Adrenal gland (tissue), 12 donors: ENCODE results near the gene SLC15A4. TPM values are rescaled to one million over a fixed set of nuclear protein-coding genes. Genes with fewer than 3 reads are reported as not detected.

Experiments used
- DNase-seq, 7 donors: peaks; one replicate each; pipeline ENCODE4 v3.0.0-alpha.2; 2019 to 2020
- H3K27ac ChIP-seq, 5 donors: fragments of 200-600 bp; sonication (generic) in 4 of 5; 1 replicate in 3 of 5; 2 replicates in 2 of 5; pipeline versions ENCODE4 v1.5.1 to v1.8.0; 2016 to 2020; ENCODE audit warnings: mild to moderate bottlenecking in 1 of 5
- H3K27me3 ChIP-seq: fragments of 200-600 bp; 2 replicates; pipeline ENCODE4 v1.8.0; 2021
- H3K36me3 ChIP-seq, 2 donors: fragments of 200-600 bp; replicated peaks in 1 of 2; 1 replicate in 1 of 2; 2 replicates in 1 of 2; pipeline versions ENCODE4 v1.5.1 to v1.8.0; 2018 to 2022
- H3K4me1 ChIP-seq, 2 donors: fragments of 200-600 bp; replicated peaks in 1 of 2; 1 replicate in 1 of 2; 2 replicates in 1 of 2; pipeline versions ENCODE4 v1.5.1 to v1.8.0; 2018 to 2021
- H3K4me3 ChIP-seq, 4 donors: fragments of 200-600 bp; sonication (generic) in 3 of 4; one replicate each; pipeline ENCODE4 v1.5.1; 2016 to 2018
- H3K9me3 ChIP-seq, 3 donors: fragments of 200-600 bp; sonication (generic) in 1 of 3; replicated peaks in 1 of 3; 1 replicate in 2 of 3; 2 replicates in 1 of 3; pipeline versions ENCODE4 v1.5.1 to v1.8.0; 2016 to 2021
- CTCF ChIP-seq, 6 experiments: fragments of 450-650 bp in 4 of 6; fragments of 200-600 bp in 2 of 6; sonication (generic) in 1 of 6; IDR thresholded peaks; 1 replicate in 5 of 6; 2 replicates in 1 of 6; pipeline versions ENCODE4 v1.5.1 to v1.8.0; 2016 to 2021; ENCODE audit warnings: antibody characterized with exemption in 6 of 6, mild to moderate bottlenecking in 2 of 6, moderate library complexity in 1 of 6
- POLR2A ChIP-seq, 2 donors: fragments of 450-650 bp; IDR thresholded peaks; one replicate each; pipeline ENCODE4 v1.6.1; 2017; ENCODE audit warnings: antibody characterized with exemption in 2 of 2, mild to moderate bottlenecking in 2 of 2, moderate library complexity in 1 of 2
- WGBS, 4 donors: extraction: QIAGEN DNeasy Blood & Tissue Kit in 2 of 4; methylation state at CpG; one replicate each; pipeline versions ENCODE4 v1.1.5 to v1.1.7; 2013 to 2017; 5-methylcytosine and 5-hydroxymethylcytosine counted together
- intact Hi-C, 2 donors: fragments of 100-400 bp; cut with DNase I; formaldehyde crosslinking; loops; one replicate each; pipeline versions ENCODE4 v1.14.1 to v1.15.0; 2022 to 2023
- polyA plus RNA-seq, 3 donors: library from polyadenylated mRNA; stranded (reverse); fragments of 200-250 nt in 2 of 3; fragments of 350-450 nt in 1 of 3; fragmentation: Illumina TruSeq in 1 of 3; extraction: RNeasy Lipid Tissue Mini Kit (QIAGEN cat#74804) in 1 of 3; gene quantifications; one replicate each; pipeline ENCODE4 v1.2.3, GENCODE V29; 2013 to 2014
- total RNA-seq, 9 donors: library from RNA; depleted of rRNA in 4 of 9; stranded (reverse); fragments of >200 nt in 4 of 9; fragments of 120-200 nt in 1 of 9; fragmentation: NEBNext Ultra II Directional in 1 of 9; extraction: Animal tissue kit (Norgen Biotek cat#: 25700) in 1 of 9; gene quantifications; one replicate each; pipeline versions ENCODE4 v1.1.0 to v1.2.4, GENCODE V29; 2013 to 2023
- donor health status: healthy with polysubstance abuse.
- donor health status: Bipolar disorder and iron deficiency.
- donor health status: DM: yes; HTN: yes; CAD: no.
- donor health status: DM: no; HTN: no; CAD: no.
- donor health status: DM: no; HTN: no; CAD: no.
- donor health status: DM: yes; HTN: yes; CAD: no.

Gene SLC15A4
- total and polyA plus RNA-seq, 12 donors, result 7.1 to 31.5 (median 16.5) TPM

- Histone ChIP-seq H3K4me1 (no peaks in the 10 kb centered on the region), H3K27me3 (no peaks in the 10 kb centered on the region), H3K27ac (no peak overlapping the region), H3K9me3 (no peaks in the 10 kb centered on the region), H3K4me3 (no peak overlapping the region), H3K36me3 (no peaks in the 10 kb centered on the region)
- DNase-seq, result no peak
- intact Hi-C loops, result no loop called here
- TF ChIP-seq CTCF (IDR thresholded peaks at IDR 0.05) (no peak), POLR2A (IDR thresholded peaks at IDR 0.05) (no peak)
- 67 to 79% (median 76%) methylated on average over 4 of the region's 4 CpGs for WGBS, 4 donors
Observed at GRCh38 chr12:128771681-128772080, 52.1 kb downstream of the SLC15A4 start.

- no peak for DNase-seq
- TF ChIP-seq POLR2A (IDR thresholded peaks at IDR 0.05) (no peak), CTCF (IDR thresholded peaks at IDR 0.05) (no peak)
- Histone ChIP-seq H3K27me3 (no peaks in the 10 kb centered on the region), H3K4me1 (no peaks in the 10 kb centered on the region), H3K36me3 (no peaks in the 10 kb centered on the region), H3K9me3 (no peaks in the 10 kb centered on the region), H3K27ac (no peak overlapping the region), H3K4me3 (no peak overlapping the region)
- intact Hi-C loops, result no loop called here
- 23 to 35% (median 27%) methylated on average over 9 of the region's 9 CpGs for WGBS, 4 donors
Observed at GRCh38 chr12:128767518-128767917, 56.2 kb downstream of the SLC15A4 start.

- no peak for TF ChIP-seq CTCF (IDR thresholded peaks at IDR 0.05)
- no peak for TF ChIP-seq POLR2A (IDR thresholded peaks at IDR 0.05)
- no peaks in the 10 kb centered on the region for H3K4me1 ChIP-seq
- no peak overlapping the region for H3K4me3 ChIP-seq
- H3K27me3 ChIP-seq, result no peaks in the 10 kb centered on the region
- no peaks in the 10 kb centered on the region for H3K9me3 ChIP-seq
- no peaks in the 10 kb centered on the region for H3K36me3 ChIP-seq
- H3K27ac ChIP-seq, result no peak overlapping the region
- WGBS, 4 donors, result 58 to 66% (median 60%) methylated on average over 12 of the region's 12 CpGs
- no peak for DNase-seq
- intact Hi-C loops, result no loop called here
Observed at GRCh38 chr12:128766738-128767501, 56.8 kb downstream of the SLC15A4 start.

- no peak for DNase-seq
- H3K27me3 ChIP-seq, result no peaks in the 10 kb centered on the region
- no peak overlapping the region for H3K27ac ChIP-seq
- WGBS, 4 donors, result 60 to 88% (median 71%) methylated on average over 6 to 9 of the region's 9 CpGs
- no peaks in the 10 kb centered on the region for H3K4me1 ChIP-seq
- no peaks in the 10 kb centered on the region for H3K9me3 ChIP-seq
- no peak overlapping the region for H3K4me3 ChIP-seq
- TF ChIP-seq CTCF (IDR thresholded peaks at IDR 0.05) (no peak), POLR2A (IDR thresholded peaks at IDR 0.05) (no peak)
- no peaks in the 10 kb centered on the region for H3K36me3 ChIP-seq
- intact Hi-C loops, result no loop called here
Observed at GRCh38 chr12:128763395-128763794, 60.4 kb downstream of the SLC15A4 start.
